ENCODE measurements around the gene EPS8.
"Not testable (repeated sequence)": the region's sequence is repeated elsewhere in the genome, so short reads cannot be mapped to it uniquely, and the experiment has no call there.

Gene EPS8

DNA sequence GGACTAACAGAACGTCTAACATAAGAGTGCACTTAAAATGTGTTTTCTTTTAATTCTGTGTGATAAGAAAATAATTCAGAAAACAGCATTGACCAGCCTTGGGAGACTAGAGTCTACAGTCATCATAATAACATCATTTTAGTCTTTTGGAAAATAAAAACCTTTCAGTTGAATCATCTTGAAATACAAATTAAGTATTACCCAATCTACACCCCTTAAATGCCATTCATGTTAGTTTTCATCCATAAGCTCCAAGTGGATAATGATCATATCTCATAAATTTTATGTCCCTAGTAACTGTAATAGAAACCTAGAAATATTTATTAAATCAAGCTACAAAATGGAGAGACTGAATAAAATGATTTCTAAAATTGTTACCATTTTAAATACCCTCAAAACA is 32.4 kb downstream of the EPS8 start:
- DNase-seq (ENCODE audit: low spot score) = no peak

DNA sequence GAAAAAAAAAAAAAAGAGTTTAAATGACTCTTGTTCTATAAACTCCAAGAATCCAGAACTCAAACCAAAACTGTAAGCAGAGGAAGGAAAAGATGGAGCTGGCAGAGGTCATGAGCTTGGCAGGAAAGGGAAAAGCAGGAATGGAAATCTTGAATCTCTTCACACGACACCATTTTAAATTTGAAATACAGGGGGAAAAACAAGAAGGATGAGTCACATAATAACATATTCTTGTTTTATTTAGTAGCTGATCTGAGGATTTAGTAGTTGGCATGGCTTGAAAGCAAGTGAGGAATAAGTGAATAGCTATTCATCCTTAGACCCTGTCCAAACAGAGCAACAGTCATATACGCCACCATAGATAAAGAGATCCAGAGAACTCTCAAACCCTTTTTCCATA is 35.0 kb downstream of the EPS8 start:
- DNase-seq (ENCODE audit: low spot score) = no peak

DNA sequence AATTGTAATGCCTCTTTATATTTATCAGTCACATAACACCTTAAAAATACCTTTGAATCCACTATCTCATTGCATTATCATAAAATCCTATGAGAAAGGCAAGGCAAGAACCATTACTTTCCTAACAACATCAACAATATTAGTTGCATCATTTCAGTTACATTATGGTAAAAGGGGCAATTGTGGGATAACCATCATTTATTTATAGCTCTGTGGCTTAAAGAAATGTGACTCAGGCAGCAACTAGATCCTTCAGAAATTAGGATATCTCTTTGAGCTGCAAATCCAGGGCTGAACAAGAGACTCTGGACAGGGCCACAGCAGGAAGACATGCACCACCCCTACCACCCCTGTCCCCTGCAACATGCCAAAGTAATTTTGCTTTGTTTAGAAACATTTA is 36.4 kb downstream of the EPS8 start:
- no peak for DNase-seq (ENCODE audit: low spot score)

DNA sequence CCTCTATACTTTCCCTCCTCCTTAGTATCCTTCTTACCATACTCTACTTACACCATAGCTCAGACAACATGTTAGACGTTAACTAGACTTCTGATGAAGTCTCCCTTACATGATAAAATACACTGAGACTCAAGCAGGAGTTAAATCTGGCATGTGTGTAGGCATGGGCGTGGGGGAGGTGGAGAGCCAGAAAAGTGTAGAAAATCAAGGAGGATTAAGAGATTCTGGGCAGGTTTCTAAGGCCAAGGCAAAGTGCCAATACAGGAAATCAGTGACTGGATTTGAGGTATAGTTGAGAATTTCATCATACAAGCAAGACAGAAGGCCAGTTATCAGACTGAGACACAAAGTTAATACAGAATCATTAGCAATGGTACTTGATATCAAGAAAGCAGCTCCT is 37.4 kb downstream of the EPS8 start:
- DNase-seq (ENCODE audit: low spot score) = no peak

DNA sequence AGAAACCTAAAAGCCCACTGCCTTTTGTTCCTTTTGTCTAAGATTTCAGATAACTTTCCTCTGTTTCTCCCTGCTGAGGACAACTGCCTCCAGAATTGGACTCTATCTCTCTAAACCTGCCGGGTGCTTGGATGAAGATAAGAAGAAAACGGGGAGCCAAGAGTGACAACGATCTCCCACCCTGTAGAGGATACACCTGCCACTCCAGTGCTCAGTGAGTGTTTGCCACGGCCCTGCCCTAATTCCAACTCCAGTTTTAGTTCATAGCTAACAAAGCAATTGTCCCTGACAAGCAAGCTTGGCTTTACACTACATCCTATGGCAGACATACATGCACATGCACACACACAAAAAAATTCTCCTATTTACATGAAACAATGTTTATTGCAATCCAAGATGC is 39.3 kb downstream of the EPS8 start:
- DNase-seq (ENCODE audit: low spot score) = no peak

DNA sequence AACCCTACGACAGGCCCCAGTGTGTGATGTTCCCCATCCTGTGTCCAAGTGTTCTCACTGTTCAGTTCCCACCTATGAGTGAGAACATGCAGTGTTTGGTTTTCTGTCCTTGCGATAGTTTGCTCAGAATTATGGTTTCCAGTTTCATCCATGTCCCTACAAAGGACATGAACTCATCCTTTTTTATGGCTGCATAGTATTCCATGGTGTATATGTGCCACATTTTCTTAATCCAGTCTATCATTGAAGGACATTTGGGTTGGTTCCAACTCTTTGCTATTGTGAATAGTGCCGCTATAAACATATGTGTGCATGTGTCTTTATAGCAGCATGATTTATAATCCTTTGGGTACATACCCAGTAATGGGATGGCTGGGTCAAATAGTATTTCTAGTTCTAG is 47.3 kb downstream of the EPS8 start:
- DNase-seq (ENCODE audit: low spot score) = not testable (repeated sequence)

DNA sequence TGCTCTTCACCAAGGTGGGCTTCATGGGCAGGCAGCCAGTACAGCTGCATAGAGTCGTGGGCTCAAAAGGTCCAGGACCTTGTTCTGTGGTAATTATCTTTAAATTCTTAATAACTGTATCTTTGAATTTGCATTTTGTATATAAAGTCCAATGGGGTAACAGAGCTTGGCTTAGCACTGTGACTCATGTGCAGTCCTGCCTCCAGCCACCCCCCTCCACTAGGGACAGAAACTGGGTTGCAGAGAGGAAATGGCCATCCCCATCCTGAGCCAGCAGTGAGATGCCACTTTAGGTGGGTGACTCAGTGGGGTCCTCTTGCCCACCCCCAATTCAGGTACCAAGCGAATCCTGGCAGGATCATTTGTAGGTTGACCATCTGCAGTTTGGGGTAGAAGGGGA is 48.1 kb downstream of the EPS8 start:
- DNase-seq (ENCODE audit: low spot score) = no peak

DNA sequence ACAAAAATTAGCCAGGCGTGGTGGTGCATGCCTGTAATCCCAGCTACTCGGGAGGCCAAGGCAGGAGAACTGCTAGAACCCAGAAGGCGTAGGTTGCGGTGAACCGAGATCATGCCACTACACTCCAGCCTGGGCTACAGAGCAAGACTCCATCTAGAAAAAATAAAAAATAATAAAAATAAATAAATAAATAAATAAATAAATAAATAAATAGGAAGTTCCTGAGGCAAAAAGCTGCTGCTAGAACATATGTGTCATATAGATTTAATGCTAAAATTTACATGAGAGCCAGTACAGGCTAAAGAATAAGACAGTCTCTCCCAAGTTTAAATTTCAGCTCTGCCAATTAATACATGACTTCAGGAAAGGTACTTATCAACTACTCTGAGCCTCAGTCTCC is 48.8 kb downstream of the EPS8 start:
- DNase-seq (ENCODE audit: low spot score) = not testable (repeated sequence)

DNA sequence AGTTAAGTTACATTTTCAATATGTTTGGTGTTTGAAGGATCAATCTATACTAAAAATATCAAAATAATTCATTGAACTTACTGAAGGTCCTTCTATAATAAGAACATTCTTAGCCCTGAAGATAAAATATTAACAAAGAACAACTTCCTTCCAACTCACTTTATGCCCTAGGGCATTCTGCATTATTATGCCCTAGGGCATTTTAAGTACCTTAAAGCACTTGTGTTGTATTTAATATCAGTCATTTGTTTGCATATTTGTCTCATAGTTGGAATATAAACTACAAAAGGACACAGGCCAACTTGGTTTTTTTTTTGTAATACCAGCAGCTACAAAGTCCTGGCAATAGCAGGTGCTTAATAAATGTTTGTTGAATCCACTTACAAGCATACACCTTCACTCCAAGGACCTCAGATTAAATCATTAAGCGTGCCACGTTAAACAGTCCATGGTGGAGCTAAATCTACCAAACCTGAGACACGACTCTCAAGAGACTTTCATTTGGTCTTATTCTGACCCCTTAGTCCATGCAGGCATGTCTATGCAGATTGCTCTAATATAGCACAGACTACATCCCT is 50.7 kb downstream of the EPS8 start:
- DNase-seq (ENCODE audit: low spot score) = no peak

DNA sequence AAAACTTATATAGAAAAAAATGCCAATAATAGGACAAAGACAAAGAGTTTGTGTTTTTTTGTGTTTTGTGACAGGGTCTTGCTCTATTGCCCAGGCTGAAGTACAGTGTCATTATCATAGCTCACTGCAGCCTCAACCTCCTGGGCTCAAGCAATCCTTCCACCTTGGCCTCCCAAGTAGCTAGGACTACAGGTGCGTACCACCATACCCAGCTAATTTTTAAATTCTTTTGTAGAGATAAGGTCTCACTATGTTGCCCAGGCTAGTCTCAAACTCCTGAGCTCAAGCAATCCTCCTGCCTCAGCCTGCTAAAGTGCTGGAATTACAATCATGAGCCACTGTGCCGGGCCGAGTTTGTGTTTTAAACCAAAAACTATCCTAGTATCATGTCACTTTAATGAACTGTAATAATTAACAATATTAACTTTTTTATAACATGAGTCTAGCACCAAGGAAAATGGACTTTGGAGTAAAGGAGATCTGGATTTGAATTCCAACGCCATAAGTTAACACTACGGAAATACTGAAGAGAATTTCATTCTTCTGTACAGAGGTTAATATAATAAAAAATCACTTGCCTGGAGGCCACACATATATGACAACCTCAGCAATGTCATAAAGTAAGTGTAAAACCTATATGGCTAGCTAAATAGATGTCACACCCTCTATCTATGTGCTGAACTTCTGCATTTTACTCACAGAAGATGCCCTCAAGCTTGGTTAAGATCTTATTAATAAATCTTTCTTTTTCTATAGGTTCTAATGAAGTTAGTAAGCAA is 53.2 kb downstream of the EPS8 start:
- DNase-seq (ENCODE audit: low spot score) = no peak

DNA sequence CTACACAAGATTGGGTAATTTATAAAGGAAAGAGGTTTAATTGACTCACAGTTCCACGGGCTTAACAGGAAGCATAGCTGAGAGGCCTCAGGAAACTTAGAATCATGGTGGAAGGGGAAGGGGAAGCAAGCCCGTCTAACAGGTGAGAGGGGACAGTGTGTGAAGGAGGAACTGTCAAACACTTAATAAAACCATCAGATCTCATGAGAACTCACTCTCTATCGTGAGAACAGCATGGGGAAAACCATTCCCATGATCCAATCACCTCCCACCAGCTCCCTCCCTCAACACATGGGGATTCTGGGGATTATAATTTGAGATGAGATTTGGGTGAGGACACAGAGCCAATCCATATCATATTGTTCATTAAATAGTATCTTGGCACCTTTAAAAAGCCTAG is 56.1 kb downstream of the EPS8 start:
- no peak for DNase-seq (ENCODE audit: low spot score)

DNA sequence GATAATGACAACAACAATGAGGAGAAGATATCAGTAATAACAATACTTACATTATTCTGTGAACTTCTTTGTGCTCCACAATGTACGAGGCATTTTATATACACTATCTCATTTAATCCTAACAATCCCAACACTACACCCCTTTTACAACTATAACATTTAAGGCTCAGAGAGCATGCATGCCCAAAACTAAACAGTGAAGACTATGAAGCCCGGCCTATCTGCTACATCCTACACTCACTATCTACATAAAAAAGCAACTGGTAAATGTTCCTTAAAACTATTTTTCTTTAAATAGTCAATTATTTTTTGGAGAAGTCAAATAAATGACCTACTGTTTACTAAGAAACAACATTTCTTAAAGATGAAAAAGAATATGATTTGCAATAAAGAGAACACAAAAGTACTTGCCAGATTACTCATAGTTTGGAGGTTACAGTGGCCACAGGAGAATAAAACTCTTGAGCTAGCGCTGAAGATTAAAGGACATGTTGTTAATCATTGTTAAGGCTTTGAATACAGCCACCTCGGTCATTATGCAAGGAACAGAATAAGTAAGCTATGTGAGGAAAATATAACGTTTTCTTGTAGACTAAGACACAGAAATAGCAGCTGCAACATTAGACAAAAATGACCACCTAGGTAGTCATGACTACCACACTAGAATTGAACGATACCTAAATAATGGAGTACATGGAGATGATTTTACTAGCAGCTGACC is 56.7 kb downstream of the EPS8 start:
- DNase-seq (ENCODE audit: low spot score) = no peak

DNA sequence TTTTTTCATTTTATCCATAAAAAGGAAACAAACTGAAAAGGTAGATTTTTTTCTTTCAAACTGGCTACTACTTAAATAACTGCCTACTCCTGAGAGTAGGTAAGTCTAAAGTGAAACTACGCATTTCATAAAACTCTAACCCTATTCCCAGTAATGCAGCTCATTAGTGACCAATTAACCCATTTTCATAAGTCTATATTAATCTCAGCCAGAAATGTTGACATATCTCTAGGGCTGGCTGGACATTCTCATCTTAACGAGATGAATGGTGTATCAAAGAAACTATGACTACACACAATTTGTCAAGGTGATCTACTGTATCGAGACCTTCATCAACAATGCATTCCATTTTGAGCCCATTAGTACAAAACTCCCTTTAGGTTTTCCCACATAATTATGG is 57.2 kb downstream of the EPS8 start:
- no peak for DNase-seq (ENCODE audit: low spot score)

DNA sequence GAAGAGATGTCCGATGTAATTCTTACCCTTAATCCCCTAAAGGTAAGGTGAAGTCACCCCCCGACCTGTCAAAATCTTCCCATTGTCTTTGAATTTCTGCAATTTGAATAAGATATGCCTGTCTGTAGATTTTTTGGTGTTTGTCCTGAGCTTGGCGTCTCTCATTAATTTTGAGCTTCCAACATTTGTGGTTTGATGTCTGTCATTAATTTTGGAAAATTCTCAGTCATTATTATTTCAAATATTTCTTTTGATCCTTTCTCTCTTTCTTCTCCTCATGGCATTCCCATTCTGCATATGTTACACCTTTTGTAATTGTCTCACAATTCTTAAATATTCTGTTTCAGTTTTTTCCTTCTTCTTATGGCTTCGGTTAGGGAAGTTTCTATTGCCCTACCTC is 60.1 kb downstream of the EPS8 start:
- no peak for DNase-seq (ENCODE audit: low spot score)

DNA sequence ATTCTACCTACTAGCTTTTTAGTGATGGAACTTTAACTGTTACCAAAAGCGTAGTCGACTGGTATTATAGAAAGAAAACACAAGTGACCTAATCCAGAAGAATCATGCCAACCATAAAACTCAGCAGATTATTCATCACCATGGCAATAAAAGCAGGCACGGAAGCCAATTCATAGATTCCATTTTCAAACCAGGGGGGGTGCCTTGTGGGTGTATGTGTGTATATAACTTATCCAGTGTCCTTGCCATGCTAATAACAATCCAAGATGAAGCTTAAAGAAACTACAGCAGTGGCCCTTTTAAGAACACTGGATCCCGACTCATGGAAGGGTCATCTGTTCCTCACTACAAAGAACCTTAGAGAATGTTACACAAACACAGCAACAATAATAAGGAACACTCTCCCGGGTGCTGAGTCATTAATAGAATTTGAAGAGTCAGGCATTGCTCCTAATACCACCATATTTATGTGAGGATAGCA is 61.0 kb downstream of the EPS8 start:
- no peak for DNase-seq (ENCODE audit: low spot score)

DNA sequence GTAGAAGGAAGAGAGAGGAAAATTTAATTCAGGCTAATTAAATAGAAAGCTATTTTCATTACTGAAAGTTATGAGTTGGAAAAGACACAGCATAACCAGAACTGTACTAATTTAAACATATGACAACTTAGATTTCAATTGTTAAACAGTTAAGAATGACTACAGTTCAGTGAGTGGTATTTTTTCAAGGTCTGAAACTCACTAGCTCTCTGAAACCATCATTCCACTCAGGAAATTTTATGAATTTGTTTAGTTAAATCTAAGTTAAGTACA is 62.4 kb downstream of the EPS8 start:
- DNase-seq (ENCODE audit: low spot score) = no peak

DNA sequence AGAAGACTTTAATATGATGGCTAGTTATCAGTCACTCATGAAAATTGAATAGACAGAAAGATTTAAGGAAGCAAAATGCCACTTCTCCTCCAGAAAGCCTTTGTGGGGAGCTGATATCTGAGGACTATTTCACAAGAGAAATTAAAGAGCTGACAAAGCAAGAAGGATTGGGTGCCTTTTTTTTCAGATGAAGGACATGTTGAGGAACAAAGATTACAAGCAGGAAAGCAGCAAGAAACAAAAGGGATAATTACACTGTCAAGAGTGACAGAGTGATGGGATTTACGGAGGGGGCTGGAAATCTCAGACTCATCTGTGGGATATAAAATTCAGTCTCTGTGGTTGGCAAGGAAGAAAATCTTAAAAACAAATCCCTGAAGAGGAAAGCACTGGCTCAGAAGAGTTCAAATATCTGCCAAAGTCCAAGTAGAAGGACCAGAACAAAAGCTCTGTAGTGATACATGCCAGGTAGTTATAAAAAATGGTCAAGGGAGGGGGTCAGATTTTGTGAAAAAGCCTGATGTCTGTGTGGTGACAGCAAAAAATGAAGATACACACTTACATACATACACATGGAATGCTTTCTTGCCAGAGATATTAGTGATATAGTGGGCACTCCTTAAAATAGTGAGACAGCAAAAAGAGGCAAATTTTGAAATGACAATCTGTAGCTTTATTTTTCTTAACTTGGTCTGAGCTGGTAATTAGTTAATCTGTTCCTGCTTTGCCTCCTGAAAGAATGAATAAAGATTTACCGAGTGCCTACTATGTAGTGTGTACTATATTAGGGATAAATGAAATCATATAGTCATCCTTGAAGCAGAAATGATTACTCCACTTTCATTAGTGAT is 62.9 kb downstream of the EPS8 start:
- DNase-seq (ENCODE audit: low spot score) = no peak

DNA sequence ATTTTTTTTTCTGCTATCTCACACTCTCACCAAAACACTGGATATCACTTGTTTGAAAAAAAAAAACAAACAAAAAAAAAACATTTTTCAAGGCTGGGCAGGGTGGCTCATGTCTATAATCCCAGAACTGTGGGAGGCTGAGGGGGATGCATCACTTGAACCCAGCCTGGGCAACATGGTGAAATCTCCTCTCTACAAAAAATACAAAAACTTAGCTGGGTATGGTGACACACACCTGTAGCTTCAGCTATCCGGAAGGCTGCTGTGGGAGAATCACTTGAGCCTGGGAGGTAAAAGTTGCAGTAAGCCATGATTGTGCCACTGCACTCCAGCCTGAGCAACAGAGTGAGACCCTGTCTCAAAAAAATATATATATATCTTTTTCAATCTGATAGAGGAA is 66.2 kb downstream of the EPS8 start:
- DNase-seq (ENCODE audit: low spot score) = no peak

DNA sequence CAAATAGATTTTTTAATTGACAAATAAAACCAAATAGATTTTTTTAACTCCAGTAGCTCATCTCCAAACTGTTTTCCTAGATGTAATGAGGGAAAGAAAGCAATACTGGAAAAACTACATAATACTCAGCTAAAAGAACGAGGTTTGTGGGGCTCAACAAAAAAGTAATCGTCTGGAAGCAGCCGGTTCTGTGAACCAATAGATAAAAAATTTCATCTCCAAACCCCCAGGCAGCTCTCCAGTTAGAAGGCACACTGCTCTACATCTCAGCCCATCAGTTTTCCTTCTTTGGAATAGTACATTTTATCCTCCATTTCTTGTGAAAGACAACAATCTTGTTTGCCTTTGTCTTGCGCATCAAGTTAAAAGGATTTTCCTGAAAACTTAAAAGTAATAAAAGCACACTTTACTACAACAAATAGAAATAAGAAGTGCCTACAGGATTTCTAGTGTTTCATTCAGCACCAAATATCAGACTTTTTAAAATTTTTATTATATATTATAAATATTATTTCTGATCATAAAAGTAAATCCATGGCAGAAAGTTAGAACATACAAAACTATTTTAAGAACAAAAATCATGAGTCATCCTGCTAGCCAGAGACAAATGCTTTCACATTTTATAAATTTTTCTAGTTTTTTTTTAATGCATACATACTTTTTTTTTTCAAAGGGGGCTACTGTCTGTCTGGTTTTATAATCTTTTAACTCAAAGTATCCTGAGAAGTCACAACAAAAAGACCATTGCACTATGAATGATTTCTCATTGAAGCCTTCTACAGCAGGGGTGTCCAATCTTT is 67.7 kb downstream of the EPS8 start:
- no peak for DNase-seq (ENCODE audit: low spot score)

DNA sequence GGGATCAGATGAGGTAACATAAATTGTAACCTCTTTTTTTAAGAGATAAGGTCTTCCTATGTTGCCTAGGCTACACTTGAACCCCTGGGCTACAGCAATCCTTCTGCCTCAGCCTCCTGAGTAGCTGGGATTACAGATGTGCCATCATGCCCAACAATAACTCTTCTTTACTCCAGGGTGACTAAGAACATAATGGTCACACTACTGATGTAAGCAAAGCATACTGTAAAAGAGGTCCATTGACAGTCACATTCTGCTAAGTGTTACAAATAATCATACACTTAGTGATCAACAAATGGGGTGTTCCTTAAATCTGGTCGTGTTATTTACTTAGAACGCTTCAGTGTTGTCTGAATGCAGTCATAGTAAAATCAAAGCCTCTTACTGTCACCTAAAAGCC is 68.9 kb downstream of the EPS8 start:
- no peak for DNase-seq (ENCODE audit: low spot score)

DNA sequence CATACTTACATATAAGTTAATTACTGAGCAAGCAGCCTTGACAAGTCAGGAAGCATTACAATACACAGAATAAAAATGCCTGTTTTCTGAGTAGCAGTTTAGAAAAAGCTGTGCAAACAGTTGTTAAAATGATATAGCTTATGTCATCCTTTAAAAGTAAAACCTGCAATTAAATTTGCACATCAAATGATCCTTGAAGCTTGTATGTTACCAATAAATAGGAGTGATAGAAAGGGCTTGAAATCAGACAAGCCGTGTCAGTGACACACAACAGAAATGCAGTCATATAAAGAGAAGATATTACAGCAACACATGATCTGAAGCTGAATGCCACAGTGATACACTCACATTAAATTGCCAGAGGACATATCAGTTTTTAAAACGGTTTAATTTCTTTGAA is 70.0 kb downstream of the EPS8 start:
- DNase-seq (ENCODE audit: low spot score) = no peak

All from iPS-NIHi11 (cell line).